ENCODE results near the gene TEKT3.

Gene TEKT3

GRCh38 chr17:15301845-15302244 lies 39.6 kb downstream of the TEKT3 start:
- Histone ChIP-seq H3K79me2 (ENCODE audit: insufficient read depth, low read length) (no peaks in the 10 kb centered on the region), H3K9me3 (ENCODE audit: low read length) (no peaks in the 10 kb centered on the region), H3K4me1 (ENCODE audit: insufficient read depth, low read length, severe bottlenecking) (no peaks in the 10 kb centered on the region), H3K9me2 (ENCODE audit: low read depth, low read length) (no peaks in the 10 kb centered on the region), H3K36me3 (ENCODE audit: insufficient read depth, low read length) (no peaks in the 10 kb centered on the region), H4K20me1 (ENCODE audit: insufficient read depth, low read length) (no peaks in the 10 kb centered on the region), H3K4me2 (ENCODE audit: low read length) (no peak overlapping the region), H3K4me3 (ENCODE audit: low read depth, low read length, poor library complexity, severe bottlenecking) (no peak overlapping the region), H3F3A (ENCODE audit: insufficient read depth, low read length) (no peaks in the 10 kb centered on the region), H3K27ac (ENCODE audit: low read depth, low read length, poor library complexity, severe bottlenecking) (no peak overlapping the region), H2AFZ (ENCODE audit: low read length) (no peak overlapping the region), H3K27me3 (ENCODE audit: insufficient read depth, low read length) (no peaks in the 10 kb centered on the region), H3K9ac (ENCODE audit: low read length) (no peak overlapping the region)
- no peak for TF ChIP-seq CTCF (IDR thresholded peaks at IDR 0.05; ENCODE audit: low read length)
- no peak for TF ChIP-seq EZH2 (IDR thresholded peaks at IDR 0.05; ENCODE audit: borderline replicate concordance, low read length)

- H3K4me2 ChIP-seq (ENCODE audit: low read length), result no peak overlapping the region
- no peak overlapping the region for H3K4me3 ChIP-seq (ENCODE audit: low read depth, low read length, poor library complexity, severe bottlenecking)
- no peaks in the 10 kb centered on the region for H3F3A ChIP-seq (ENCODE audit: insufficient read depth, low read length)
- no peak overlapping the region for H2AFZ ChIP-seq (ENCODE audit: low read length)
- H3K79me2 ChIP-seq (ENCODE audit: insufficient read depth, low read length), result no peaks in the 10 kb centered on the region
- H3K27ac ChIP-seq (ENCODE audit: low read depth, low read length, poor library complexity, severe bottlenecking), result no peak overlapping the region
- H3K36me3 ChIP-seq (ENCODE audit: insufficient read depth, low read length), result no peaks in the 10 kb centered on the region
- H3K4me1 ChIP-seq (ENCODE audit: insufficient read depth, low read length, severe bottlenecking), result no peaks in the 10 kb centered on the region
- no peaks in the 10 kb centered on the region for H3K9me2 ChIP-seq (ENCODE audit: low read depth, low read length)
- no peak overlapping the region for H3K9ac ChIP-seq (ENCODE audit: low read length)
- TF ChIP-seq CTCF (IDR thresholded peaks at IDR 0.05; ENCODE audit: low read length), result no peak
- no peak for TF ChIP-seq EZH2 (IDR thresholded peaks at IDR 0.05; ENCODE audit: borderline replicate concordance, low read length)
- H3K9me3 ChIP-seq (ENCODE audit: low read length), result no peaks in the 10 kb centered on the region
- no peaks in the 10 kb centered on the region for H4K20me1 ChIP-seq (ENCODE audit: insufficient read depth, low read length)
- H3K27me3 ChIP-seq (ENCODE audit: insufficient read depth, low read length), result no peaks in the 10 kb centered on the region
Measured at GRCh38 chr17:15298176-15298575, 43.2 kb downstream of the TEKT3 start.

- no peaks in the 10 kb centered on the region for H3F3A ChIP-seq (ENCODE audit: insufficient read depth, low read length)
- no peak for TF ChIP-seq EZH2 (IDR thresholded peaks at IDR 0.05; ENCODE audit: borderline replicate concordance, low read length)
- no peak for TF ChIP-seq CTCF (IDR thresholded peaks at IDR 0.05; ENCODE audit: low read length)
- H3K4me3 ChIP-seq (ENCODE audit: low read depth, low read length, poor library complexity, severe bottlenecking), result no peak overlapping the region
- no peaks in the 10 kb centered on the region for H4K20me1 ChIP-seq (ENCODE audit: insufficient read depth, low read length)
- no peak overlapping the region for H3K27ac ChIP-seq (ENCODE audit: low read depth, low read length, poor library complexity, severe bottlenecking)
- no peaks in the 10 kb centered on the region for H3K36me3 ChIP-seq (ENCODE audit: insufficient read depth, low read length)
- no peaks in the 10 kb centered on the region for H3K4me1 ChIP-seq (ENCODE audit: insufficient read depth, low read length, severe bottlenecking)
- H3K9me3 ChIP-seq (ENCODE audit: low read length), result no peaks in the 10 kb centered on the region
- H3K79me2 ChIP-seq (ENCODE audit: insufficient read depth, low read length), result no peaks in the 10 kb centered on the region
- no peak overlapping the region for H2AFZ ChIP-seq (ENCODE audit: low read length)
- H3K9me2 ChIP-seq (ENCODE audit: low read depth, low read length), result no peaks in the 10 kb centered on the region
- no peaks in the 10 kb centered on the region for H3K27me3 ChIP-seq (ENCODE audit: insufficient read depth, low read length)
- H3K9ac ChIP-seq (ENCODE audit: low read length), result no peak overlapping the region
- no peak overlapping the region for H3K4me2 ChIP-seq (ENCODE audit: low read length)
Measured at GRCh38 chr17:15293558-15293957, 47.8 kb downstream of the TEKT3 start.
